ENCODE results near the gene INSIG1.

INSIG1 gene

DNA sequence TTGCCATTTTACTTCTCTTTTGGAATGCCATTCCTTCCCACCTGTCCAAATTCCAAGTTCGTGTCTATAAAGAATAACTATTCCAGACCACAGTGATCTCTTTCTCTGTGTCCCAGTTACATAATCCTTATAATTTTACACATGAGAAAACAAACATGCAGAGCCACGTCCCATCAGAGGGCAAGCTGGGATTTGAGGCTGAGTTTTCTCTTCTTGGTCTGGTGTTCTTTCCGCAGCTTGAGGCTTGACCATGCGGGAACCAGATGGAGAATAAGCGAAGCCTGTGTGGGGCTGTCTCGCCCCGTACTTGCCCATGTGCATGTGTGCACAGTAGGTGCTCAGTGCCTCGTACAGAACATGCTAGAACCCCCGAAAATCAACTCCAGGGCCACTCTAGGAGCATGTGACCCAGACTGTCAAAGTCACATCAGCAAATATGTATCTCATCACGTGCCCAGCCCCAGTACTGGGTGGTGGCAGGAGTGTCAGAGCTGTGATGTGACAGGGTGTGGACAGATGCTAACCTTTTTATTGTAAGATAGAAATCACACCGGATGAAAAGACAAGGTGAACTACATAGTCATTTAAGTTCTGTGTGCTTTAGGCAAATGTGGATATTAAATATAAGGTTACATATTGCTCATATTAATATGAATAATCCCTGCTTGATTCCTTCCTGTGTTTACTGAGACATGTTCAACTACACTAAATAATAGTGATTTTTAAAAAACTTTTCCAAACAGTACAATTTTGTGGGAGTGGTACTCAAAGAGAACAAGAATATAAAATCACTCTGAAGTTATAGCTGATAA, 3.2 kb downstream of the INSIG1 start:
- no peak for DNase-seq (ENCODE audit: low read depth in 1 of 2, low spot score in 1 of 2)

DNA sequence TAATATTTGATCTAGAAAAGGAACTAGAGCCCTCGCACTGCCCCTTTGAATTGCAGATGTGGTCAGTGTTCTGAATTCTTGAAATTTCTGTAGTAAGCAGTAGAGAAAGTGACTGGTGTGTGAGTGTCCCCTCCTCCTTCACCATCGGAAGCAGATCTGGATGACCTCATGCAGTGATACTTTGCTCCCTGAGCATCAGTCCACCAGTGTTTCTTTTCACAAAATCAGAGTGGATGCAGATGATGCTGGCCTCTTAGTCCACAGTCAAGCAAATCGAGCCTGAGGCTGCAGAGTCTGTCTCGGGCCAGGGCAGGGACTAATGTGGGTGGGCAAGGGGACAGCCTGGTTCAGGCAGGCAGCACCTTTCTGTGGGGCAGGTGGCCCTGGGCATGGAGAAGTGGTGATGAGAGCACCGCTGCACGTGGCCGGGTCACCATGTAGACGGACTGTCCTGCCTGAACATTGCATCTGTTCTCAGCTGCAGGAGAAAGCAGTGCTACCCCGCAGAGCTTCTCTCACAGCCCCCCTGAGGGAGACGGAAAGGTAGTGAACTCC, 5.4 kb downstream of the INSIG1 start:
- DNase-seq (ENCODE audit: low read depth in 1 of 2, low spot score in 1 of 2) = no peak

DNA sequence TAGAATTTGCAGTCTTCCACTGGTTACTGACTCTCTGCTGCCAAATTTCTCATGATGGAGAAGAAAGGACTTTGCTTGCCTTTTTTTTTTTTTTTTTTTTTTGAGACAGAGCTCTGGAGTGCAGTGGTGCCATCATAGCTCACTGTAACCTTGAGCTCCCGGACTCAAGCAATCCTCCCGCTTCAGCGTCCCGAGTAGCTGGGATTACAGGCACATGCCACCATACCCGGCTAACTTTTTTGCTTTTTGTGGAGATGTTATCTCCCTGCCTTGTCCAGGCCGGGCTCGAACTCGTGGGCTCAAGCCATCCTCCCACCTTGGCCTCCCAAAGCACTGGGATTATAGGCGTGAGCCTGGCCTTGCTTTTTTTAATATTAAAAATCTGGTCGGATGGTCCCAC, 6.2 kb downstream of the INSIG1 start:
- no peak for DNase-seq (ENCODE audit: low read depth in 1 of 2, low spot score in 1 of 2)

DNA sequence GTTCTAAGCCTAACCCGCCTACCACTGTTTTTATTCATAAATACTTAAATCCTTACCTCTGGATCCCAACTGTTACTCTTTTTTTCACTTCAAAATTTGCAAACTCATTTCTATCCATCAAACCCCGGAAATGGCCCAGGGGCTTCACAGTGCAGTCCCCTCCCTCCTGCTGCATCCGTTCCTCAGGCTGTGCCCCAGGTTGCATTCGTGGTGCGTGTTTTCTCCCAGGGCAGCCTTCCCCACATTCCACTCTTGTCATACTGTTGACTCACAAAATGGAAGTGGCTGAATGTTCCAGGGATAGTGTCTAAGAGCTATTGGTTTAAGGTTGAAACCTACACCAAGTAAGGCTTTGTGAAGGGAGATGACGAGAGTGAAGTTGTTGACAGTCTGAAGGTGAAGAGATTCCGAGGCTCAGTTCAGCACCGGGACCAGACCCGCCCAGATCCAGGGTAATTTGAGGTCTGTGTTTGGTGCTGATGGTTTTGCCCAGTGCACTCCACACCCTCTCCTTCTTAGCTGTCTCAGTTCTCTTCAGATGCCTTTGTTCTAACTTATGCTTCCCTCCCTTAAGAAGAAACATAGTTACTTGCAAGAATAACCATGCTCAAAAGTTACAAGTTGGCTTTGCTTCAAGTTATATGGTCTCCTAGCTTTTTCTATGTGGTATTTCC, 7.7 kb downstream of the INSIG1 start:
- DNase-seq (ENCODE audit: low read depth in 1 of 2, low spot score in 1 of 2) = no peak

DNA sequence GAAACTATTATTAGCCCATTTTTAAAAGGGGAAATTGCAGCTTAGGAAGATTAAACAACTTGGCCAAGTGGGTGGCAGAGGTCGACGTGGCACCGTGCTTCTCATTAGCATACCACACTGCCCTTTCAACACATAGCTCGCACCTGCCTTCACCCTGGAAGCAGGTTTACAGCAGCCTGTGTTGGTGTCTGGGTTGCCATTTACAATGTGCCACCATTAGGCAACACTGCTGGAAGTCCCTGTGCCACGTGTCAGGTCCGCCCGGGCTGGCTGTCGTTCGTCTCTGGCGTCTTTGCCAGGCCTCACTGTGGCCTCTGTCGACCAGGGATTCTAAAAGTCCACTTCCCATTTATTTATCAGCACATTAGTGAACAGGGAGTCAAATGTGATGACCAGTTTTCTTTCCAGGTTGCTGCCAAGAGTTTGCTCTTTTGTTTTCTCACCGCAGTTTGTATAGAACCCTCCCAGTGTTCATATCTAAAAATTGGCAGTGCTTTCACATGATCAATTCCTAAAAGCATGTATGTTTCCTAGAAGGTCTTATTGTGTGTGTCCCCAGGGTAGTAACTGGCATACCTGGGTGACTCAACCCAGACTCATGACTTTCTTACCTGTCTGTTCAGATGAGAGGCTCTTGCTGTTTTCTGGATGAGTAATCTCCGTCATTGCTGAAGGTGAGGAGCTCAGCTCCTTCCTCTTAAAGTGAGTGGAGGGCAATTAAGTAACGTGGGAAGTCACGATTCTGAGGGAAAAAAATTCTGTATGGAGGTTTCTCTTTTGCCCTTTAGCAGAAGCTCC, 9.2 kb downstream of the INSIG1 start:
- no peak for DNase-seq (ENCODE audit: low read depth in 1 of 2, low spot score in 1 of 2)

DNA sequence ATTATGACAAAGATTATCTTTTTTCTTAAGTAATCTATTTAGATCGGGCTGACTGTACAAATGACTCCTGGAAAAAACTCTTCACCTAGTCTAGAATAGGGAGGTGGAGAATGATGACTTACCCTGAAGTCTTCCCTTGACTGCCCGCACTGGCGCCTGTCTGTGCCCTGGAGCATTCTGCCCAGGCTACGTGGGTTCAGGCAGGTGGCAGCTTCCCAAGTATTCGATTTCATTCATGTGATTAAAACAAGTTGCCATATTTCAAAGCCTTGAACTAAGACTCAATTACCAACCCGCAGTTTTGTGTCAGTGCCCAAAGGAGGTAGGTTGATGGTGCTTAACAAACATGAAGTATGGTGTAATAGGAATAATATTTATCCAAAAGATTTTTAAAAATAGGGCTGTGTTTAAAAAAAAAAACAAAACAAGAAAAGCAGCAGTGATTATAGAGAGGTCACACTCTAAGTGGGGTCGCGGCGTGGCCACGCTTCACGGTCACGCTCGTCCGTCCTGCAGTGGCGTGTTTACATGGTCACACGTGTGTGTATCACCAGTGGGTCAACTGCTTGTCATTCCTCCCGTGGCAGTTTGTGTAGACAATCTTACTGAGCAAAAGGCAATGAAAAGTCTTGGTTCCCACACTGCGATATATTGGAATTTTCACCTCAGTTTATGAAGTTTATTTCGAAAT, 10.8 kb downstream of the INSIG1 start:
- no peak for DNase-seq (ENCODE audit: low read depth in 1 of 2, low spot score in 1 of 2)

DNA sequence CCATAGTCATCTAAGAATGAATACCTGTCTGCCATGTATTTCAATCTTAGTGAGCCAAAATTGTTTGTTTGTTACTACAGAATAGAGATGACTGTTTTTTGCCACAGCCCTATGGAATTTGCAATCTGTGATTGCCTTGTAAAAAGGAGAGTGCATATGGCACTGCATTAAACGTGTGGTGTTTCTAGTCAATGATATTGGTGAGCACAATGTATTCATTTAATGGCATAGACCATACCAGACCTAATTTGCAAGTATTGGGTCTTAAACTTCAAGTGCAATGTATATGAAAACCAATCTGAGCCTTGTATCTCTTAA, 11.3 kb downstream of the INSIG1 start:
- DNase-seq (ENCODE audit: low read depth in 1 of 2, low spot score in 1 of 2) = no peak

DNA sequence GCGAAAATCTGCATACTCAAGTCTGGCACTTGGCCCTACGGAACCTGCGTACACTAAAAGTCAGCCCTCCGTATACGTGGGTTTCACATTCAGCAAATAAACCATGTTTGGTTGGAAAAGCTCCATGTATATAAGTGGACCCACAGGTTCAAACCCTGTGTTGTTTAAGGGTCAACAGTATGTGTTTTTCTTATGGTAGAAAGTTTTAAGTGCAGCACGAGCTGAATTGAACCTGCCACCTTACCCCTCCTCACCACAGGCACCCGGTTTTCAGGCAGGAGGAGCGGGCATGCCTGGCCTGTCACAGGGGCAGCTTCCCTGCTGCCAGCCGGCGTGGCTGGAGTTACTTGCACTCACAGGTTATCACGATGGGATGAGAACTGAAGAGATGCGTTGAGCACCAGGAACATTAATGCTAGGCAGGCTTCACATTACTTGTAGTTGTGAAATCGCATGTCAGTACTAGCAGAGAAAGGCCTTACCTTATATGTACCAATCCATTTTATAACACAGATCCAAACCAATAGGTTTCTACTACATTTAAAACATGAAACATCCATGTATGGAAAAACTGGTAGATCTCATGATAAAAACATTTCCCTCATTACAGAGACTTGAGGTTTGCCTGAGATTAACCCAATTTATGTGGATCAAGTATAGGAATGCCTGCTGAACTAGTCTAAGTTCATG, 12.9 kb downstream of the INSIG1 start:
- DNase-seq (ENCODE audit: low read depth in 1 of 2, low spot score in 1 of 2) = no peak

DNA sequence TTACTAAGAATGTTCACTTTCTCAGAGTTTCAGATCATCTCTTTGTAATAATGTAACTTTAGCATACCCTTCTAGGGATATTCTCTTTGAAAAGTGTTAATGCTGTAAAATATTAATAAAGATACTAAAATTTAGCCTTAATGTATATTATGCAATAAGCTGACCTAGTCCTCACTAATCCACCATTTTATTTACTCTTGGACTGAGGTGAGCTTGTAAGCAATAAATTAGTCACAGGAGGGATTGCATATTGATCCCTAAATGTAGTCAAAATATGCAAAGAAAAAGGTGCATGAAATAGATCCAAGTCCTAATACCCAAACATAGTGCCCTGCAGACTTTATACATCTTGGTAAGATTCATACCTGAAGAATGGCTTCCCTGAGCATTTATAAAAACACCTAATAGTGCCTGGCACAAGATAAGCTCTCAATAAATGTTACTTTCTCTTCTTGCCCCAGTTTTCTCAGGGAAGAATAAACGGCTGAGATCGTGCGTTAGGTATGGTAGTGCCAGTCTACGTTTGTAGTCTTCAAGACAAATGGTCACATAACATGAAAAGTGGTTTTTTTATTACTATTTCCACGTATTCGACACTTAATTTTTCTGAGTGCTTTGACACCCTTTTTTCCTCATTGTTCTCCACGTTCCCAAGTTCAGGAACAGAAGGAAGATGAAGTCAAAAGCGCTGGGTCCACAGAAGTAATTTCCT, 14.3 kb downstream of the INSIG1 start:
- no peak for DNase-seq (ENCODE audit: low read depth in 1 of 2, low spot score in 1 of 2)

DNA sequence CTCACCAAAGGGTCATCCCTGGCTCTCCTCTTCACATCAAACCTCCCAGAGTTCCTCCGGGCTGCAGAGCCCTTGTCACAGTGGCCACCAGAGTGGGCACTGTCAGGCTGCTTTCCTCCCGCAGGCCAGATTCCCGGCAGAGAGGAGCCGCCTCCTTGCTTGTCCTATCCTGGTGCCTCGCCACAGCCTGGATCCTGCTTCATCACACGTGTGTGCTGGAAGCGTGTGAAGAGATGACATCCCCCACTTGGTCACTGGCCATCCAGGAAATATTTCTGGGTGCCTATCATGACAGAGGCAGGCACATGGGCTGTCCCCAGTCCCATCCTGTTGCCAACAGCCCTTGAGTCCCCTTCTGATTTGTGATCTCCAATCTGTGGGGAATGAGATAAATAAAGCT, 15.0 kb downstream of the INSIG1 start:
- no peak for DNase-seq (ENCODE audit: low read depth in 1 of 2, low spot score in 1 of 2)

DNA sequence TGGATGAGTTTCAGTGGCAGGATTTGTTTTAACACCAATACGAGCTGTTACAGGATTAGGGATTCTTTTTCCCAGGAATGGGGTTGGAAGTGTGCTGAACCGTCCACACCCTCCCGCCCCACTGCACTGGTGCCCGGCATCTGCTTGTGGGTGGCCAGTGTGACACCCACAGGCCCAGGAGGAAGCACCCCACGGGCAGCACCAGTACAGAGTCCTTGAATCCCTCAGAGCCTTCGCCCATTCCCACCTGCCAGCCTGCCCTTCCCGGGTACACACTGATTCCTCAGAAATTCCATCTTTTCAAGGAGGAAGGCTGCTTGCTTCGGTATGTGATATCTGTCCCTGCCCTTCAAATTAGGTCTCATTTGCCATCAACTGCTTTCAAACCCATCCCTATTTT, 15.4 kb downstream of the INSIG1 start:
- no peak for DNase-seq (ENCODE audit: low read depth in 1 of 2, low spot score in 1 of 2)

DNA sequence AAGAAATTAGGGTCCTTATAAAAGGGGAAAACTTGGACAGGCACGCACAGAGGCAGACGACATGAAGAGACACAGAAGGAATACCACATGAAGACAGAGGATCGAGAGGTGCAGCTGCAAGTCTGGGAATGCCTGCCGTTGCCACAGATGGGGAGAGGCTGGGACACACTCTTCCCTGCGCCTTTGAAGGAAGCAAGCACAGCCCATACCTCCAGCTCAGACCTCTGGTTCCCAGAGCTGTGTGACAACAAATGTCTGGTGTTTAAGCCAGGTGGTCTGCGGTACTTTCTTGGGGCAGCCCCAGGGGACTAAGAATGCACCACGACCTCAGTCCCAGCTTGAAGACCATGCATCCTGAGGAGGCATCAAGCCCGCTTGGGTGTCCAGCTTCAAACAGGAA, 18.3 kb downstream of the INSIG1 start:
- no peak for DNase-seq (ENCODE audit: low read depth in 1 of 2, low spot score in 1 of 2)

DNA sequence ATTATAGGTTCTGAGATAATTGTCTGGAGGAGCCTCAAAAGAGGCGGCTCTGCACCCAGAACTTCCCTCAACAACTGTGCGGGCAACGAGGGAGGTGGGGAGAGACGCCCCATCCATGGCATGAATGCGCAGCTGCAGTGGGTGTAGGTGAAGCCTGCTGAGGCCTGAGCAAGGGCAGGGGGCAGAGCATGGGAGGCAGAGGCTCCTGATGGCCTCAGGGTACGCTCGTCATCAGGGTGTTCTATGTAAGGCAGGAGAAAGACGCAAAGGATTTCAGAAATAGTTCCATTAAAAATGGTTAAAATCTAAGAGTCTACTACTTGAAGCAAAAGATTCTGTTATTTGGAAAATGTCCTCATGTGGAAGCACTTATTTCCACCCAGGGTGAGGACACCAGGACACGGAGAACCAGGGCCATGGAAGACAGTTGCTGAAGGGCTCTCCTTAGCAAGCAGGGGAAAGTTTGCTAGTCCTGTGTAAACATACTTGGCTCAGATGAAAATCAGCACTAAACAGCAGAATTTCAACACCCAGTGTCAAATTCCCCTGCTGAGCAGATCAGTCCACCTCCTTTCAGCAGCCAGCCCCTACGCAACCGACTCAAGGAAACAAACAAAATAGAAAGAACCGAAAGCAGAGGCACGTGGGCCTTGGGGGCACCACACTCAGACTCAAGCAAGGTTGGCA, 18.9 kb downstream of the INSIG1 start:
- DNase-seq (ENCODE audit: low read depth in 1 of 2, low spot score in 1 of 2) = no peak

DNA sequence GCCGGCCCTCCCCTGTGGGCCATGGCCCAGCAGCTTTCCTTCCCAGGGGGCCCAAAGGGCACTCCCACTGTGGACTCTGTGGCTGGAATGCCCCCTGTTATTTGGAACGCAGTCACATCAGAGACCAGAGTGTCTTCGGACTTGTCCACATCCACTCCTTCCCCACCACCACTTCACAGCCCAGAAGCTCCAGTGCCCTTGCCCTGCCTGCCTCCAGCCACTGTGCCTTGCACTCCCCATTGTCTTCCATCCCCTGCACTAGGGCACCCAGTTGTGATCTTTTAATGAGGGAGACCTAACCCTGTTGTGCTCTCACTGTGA, 19.4 kb downstream of the INSIG1 start:
- DNase-seq (ENCODE audit: low read depth in 1 of 2, low spot score in 1 of 2) = no peak

DNA sequence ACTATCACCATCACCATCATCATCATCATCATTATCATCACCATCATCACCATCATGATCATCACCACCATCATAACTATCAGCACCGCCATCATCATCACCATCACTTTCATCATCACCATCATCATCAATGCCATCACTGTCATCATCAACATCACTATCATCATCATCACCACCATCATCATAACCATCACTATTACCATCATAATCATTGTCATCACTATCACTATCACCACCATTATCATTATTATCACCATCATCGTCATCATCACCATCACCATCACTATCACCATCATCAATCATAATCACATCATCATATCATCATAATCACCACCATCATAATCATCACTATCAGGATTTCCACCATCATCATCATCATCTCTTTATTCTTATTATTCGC, 20.6 kb downstream of the INSIG1 start:
- no peak for DNase-seq (ENCODE audit: low read depth in 1 of 2, low spot score in 1 of 2)

DNA sequence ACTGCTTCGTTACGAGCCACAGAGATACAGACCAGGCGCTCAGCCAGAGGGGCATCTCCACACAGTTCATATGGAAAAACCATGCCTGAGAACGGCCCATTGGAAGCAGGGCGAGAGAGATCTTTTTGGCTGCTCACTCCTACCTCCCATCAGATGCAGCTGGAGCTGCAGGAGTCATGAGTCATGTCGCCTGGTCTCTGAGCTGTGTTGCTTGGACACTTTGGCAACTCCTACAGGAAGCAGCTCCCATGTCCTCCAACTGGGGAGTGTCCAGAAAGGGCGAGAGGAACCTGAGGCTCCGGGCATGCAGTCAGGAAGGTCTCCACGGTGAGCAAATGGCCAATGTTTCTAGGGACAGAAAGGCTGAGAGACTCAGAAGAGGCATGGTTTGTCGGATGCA, 24.9 kb downstream of the INSIG1 start:
- DNase-seq (ENCODE audit: low read depth in 1 of 2, low spot score in 1 of 2) = no peak

DNA sequence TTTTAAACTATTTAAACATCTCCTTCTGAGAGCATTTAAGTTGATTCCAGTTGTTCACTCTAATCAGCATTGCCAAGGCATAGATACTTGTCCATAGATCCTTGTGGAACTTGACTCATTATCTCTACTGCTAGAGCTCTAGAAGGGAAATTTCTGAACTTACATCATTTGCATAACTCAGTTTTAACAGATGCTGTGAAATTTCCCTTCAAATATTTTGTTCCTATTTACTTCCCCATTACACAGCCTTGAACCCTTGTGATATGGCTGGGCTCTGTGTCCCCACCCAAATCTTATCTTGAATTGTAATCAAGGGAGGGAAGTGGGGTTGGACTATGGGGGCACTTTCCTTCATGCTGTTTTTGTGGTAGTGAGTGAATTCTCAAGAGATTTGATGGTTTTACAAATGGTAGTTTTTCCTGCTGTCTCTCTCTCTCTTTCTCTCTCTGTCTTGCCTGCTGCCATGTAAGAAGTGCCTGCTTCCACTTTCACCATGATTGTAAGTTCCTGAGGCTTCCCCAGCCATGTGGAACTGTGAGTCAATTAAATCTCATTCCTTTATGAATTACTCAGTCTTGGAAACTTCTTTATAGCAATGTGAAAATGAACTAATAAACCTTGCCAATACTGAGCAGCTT, 25.4 kb downstream of the INSIG1 start:
- DNase-seq (ENCODE audit: low read depth in 1 of 2, low spot score in 1 of 2) = no peak

DNA sequence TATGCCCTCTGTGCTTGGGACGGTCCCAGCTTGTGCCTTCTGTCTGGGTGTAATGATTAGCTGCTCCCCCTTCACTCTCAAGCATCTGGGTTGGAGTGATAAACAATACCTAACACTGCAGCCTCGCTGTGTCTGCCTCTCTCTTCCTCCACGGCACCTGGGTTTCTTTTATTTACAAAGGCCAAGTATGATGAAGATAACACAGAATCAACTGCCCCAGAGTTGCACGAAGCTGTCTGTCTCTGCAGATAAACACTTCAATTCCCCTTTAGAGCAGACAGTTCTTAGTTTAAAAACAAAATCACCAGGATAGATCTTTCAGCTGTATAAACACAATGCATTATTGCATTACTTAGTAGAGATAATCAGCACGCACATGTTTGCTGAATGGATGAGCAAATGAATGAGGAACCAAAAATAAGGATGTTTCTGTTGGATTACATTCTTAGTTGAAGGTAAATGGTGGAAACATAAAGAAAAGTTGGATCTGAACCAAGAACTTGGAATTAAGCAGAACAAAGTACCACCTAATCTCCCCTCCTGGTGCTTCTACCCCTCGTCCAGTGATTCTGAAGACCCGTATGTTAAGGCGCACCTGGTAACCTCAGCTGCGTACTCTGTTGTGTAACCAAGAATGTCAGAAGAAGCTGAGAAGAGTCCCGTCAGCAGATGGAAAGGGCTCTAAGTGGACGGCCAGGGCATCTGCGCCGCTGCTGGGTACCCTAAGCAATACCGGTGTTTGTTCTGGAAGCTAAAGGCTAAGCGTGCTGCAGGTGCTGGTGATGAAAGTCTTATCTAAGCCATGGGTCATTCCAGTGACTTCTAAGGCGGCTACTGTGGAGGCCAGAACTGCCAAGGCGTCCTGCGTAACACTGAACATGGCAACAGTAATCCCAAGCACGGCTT, 26.6 kb downstream of the INSIG1 start:
- DNase-seq (ENCODE audit: low read depth in 1 of 2, low spot score in 1 of 2) = no peak

All from activated T-helper 1 cell treated with anti-CD3 and anti-CD28 coated beads, Interleukin-2, amount 50 U/mL, for 16 hours (primary cell).